HS-5 (cell line): Measurements from ENCODE around the gene POLR3GL.

ENCODE experiments used
- DNase-seq: peaks from one replicate; pipeline ENCODE4 v3.0.0-alpha.2; 2012; ENCODE audit warnings: low read depth

Gene POLR3GL

GRCh38 chr1:145949219-145949618, 15.3 kb upstream of the POLR3GL start:
- DNase-seq: no peak

- no peak for DNase-seq
These were observed 13.0 kb upstream of the POLR3GL start for GRCh38 chr1:145951526-145951925.

- no peak for DNase-seq
These were observed 11.6 kb upstream of the POLR3GL start for GRCh38 chr1:145952903-145953302.

GRCh38 chr1:145953861-145954260, 10.6 kb upstream of the POLR3GL start:
- DNase-seq: no peak

GRCh38 chr1:145955436-145955835, 9.1 kb upstream of the POLR3GL start:
- DNase-seq: no peak

GRCh38 chr1:145956361-145956760, 8.1 kb upstream of the POLR3GL start:
- no peak for DNase-seq

GRCh38 chr1:145956781-145957442, 7.6 kb upstream of the POLR3GL start:
- no peak for DNase-seq

GRCh38 chr1:145957443-145958319, 6.8 kb upstream of the POLR3GL start, which contains the start of gene LIX1L:
LIX1L (minus strand) TSS chr1:145958017; CDS start chr1:145957927, 90 bp downstream.
- DNase-seq: peak; percentile 94

GRCh38 chr1:145958734-145959133, 5.8 kb upstream of the POLR3GL start:
- no peak for DNase-seq

GRCh38 chr1:145959333-145959732, 5.2 kb upstream of the POLR3GL start:
- no peak for DNase-seq

- no peak for DNase-seq
These were observed 4.5 kb upstream of the POLR3GL start for GRCh38 chr1:145959957-145960467.

- DNase-seq: no peak
These were observed 3.9 kb upstream of the POLR3GL start for GRCh38 chr1:145960468-145961108.

- no peak for DNase-seq
These were observed 3.4 kb upstream of the POLR3GL start for GRCh38 chr1:145961109-145961424.

- no peak for DNase-seq
These were observed 2.9 kb upstream of the POLR3GL start for GRCh38 chr1:145961425-145962156.

GRCh38 chr1:145962157-145963102, 2.1 kb upstream of the POLR3GL start:
- no peak for DNase-seq

- DNase-seq: peak; percentile 67
These were observed 1.0 kb upstream of the POLR3GL start for GRCh38 chr1:145963265-145964019.

GRCh38 chr1:145965119-145965744, 742 bp downstream of the POLR3GL start:
- no peak for DNase-seq

- no peak for DNase-seq
These were observed 2.8 kb downstream of the POLR3GL start for GRCh38 chr1:145967288-145967687.

GRCh38 chr1:145972580-145972979, 8.1 kb downstream of the POLR3GL start:
- DNase-seq: no peak

GRCh38 chr1:145974721-145975120, 10.2 kb downstream of the POLR3GL start:
- DNase-seq: no peak
